H9 (cell line): ENCODE data around the gene C19orf25. TPM values are rescaled to one million over a fixed set of nuclear protein-coding genes. Genes with fewer than 3 reads are reported as not detected.

Experiments
- DNase-seq: peaks from one replicate; pipeline ENCODE4 v3.0.0-alpha.2; 2017
- H2AFZ ChIP-seq: one replicate; pipeline ENCODE4 v1.6.1; 2013; ENCODE audit warnings: mild to moderate bottlenecking, low read length, control low read depth, moderate library complexity
- H2AK5ac ChIP-seq: 2 replicates; pipeline ENCODE4 v1.6.1; 2013; ENCODE audit warnings: low read length, control low read depth, mixed read lengths; ENCODE audit not compliant: insufficient read length
- H2BK120ac ChIP-seq: one replicate; pipeline ENCODE4 v1.6.1; 2013; ENCODE audit warnings: low read depth, mild to moderate bottlenecking, low read length, control low read depth, inconsistent platforms; ENCODE audit not compliant: poor library complexity, severe bottlenecking
- H2BK12ac ChIP-seq: 2 replicates; pipeline ENCODE4 v1.6.1; 2013; ENCODE audit warnings: low read length, control low read depth, mixed read lengths, low read depth; ENCODE audit not compliant: insufficient read length
- H2BK15ac ChIP-seq: 2 replicates; pipeline ENCODE4 v1.6.1; 2013; ENCODE audit warnings: low read depth, low read length, control low read depth
- H2BK20ac ChIP-seq: one replicate; pipeline ENCODE4 v1.6.1; 2013; ENCODE audit warnings: low read depth, mild to moderate bottlenecking, low read length, control low read depth, inconsistent platforms; ENCODE audit not compliant: poor library complexity, severe bottlenecking
- H2BK5ac ChIP-seq: 2 replicates; pipeline ENCODE4 v1.6.1; 2013; ENCODE audit warnings: low read length, control low read depth, mixed read lengths; ENCODE audit not compliant: insufficient read length
- H3K14ac ChIP-seq: 2 replicates; pipeline ENCODE4 v1.6.1; 2013; ENCODE audit warnings: low read length, control low read depth; ENCODE audit not compliant: insufficient read depth
- H3K18ac ChIP-seq: 2 replicates; pipeline ENCODE4 v1.6.1; 2013; ENCODE audit warnings: low read depth, mild to moderate bottlenecking, mixed read lengths, low read length, control low read depth; ENCODE audit not compliant: insufficient read length
- H3K23ac ChIP-seq: 2 replicates; pipeline ENCODE4 v1.6.1; 2013; ENCODE audit warnings: low read length, control low read depth, mixed read lengths, low read depth; ENCODE audit not compliant: insufficient read length
- H3K23me2 ChIP-seq: 2 replicates; pipeline ENCODE4 v1.6.1; 2013; ENCODE audit warnings: low read depth, mild to moderate bottlenecking, mixed read lengths, low read length, control low read depth; ENCODE audit not compliant: insufficient read length, poor library complexity, severe bottlenecking
- H3K27ac ChIP-seq: 2 replicates; pipeline ENCODE4 v1.5.1; 2013; ENCODE audit warnings: low read length, control low read depth, mixed read lengths, low read depth; ENCODE audit not compliant: insufficient read length
- H3K27me3 ChIP-seq: 2 replicates; pipeline ENCODE4 v1.6.1; 2013; ENCODE audit warnings: low read length, control low read depth, inconsistent platforms; ENCODE audit not compliant: insufficient read depth
- H3K4ac ChIP-seq: 2 replicates; pipeline ENCODE4 v1.6.1; 2013; ENCODE audit warnings: low read depth, mild to moderate bottlenecking, control low read depth, inconsistent platforms, low read length, moderate library complexity
- H3K4me1 ChIP-seq: 2 replicates; pipeline ENCODE4 v1.6.1; 2013; ENCODE audit warnings: low read length, control low read depth, inconsistent platforms; ENCODE audit not compliant: insufficient read depth
- H3K4me2 ChIP-seq: 2 replicates; pipeline ENCODE4 v1.6.1; 2013; ENCODE audit warnings: low read length, control low read depth, mixed read lengths; ENCODE audit not compliant: insufficient read length, insufficient read depth
- H3K56ac ChIP-seq: 2 replicates; pipeline ENCODE4 v1.6.1; 2013; ENCODE audit warnings: low read depth, mild to moderate bottlenecking, mixed read lengths, low read length, control low read depth; ENCODE audit not compliant: insufficient read length
- H3K79me1 ChIP-seq: 2 replicates; pipeline ENCODE4 v1.6.1; 2013; ENCODE audit warnings: low read depth, mild to moderate bottlenecking, moderate library complexity, low read length, control low read depth, inconsistent platforms; ENCODE audit not compliant: insufficient read depth, poor library complexity, severe bottlenecking
- H3K79me2 ChIP-seq: 2 replicates; pipeline ENCODE4 v1.6.1; 2013; ENCODE audit warnings: low read length, control low read depth, inconsistent platforms; ENCODE audit not compliant: insufficient read depth
- H3K9ac ChIP-seq: 2 replicates; pipeline ENCODE4 v1.6.1; 2013; ENCODE audit warnings: low read length, control low read depth, mixed read lengths; ENCODE audit not compliant: insufficient read length; ENCODE audit errors: extremely low read depth
- H3K9me3 ChIP-seq: one replicate; pipeline ENCODE4 v1.6.1; 2013; ENCODE audit warnings: low read depth, low read length, inconsistent platforms; ENCODE audit not compliant: control insufficient read depth
- H3T11ph ChIP-seq: one replicate; pipeline ENCODE4 v1.6.1; 2013; ENCODE audit warnings: mild to moderate bottlenecking, low read length, control low read depth, inconsistent platforms
- H4K20me1 ChIP-seq: one replicate; pipeline ENCODE4 v1.6.1; 2013; ENCODE audit not compliant: control insufficient read depth, insufficient read length, insufficient read depth
- H4K5ac ChIP-seq: 2 replicates; pipeline ENCODE4 v1.6.1; 2013; ENCODE audit warnings: low read depth, mild to moderate bottlenecking, mixed read lengths, low read length, control low read depth; ENCODE audit not compliant: insufficient read length
- H4K8ac ChIP-seq: replicated peaks from 2 replicates; pipeline ENCODE4 v1.6.1; 2013; ENCODE audit warnings: low read length, control low read depth, mixed read lengths, low read depth; ENCODE audit not compliant: insufficient read length
- H4K91ac ChIP-seq: 2 replicates; pipeline ENCODE4 v1.6.1; 2013; ENCODE audit warnings: low read depth, mild to moderate bottlenecking, moderate library complexity, mixed read lengths, low read length, control low read depth; ENCODE audit not compliant: insufficient read length
- H3K27ac Mint-ChIP-seq, 3 experiments: 2 replicates in 2 of 3; 3 replicates in 1 of 3; pipeline ENCODE4 v1.8.0; 2020 to 2021; ENCODE audit warnings: mixed read lengths in 3 of 3, mild to moderate bottlenecking in 1 of 3, moderate library complexity in 1 of 3
- H3K27me3 Mint-ChIP-seq: 2 replicates; pipeline ENCODE4 v1.8.0; 2021; ENCODE audit warnings: low read depth, mild to moderate bottlenecking, moderate library complexity, mixed read lengths
- H3K36me3 Mint-ChIP-seq, 3 experiments: 2 replicates in 2 of 3; 3 replicates in 1 of 3; pipeline ENCODE4 v1.8.0; 2020 to 2021; ENCODE audit warnings: low read depth in 3 of 3, mixed read lengths in 3 of 3; ENCODE audit not compliant: insufficient read depth in 1 of 3
- H3K4me1 Mint-ChIP-seq, 2 experiments: 2 replicates each; pipeline ENCODE4 v1.8.0; 2020; ENCODE audit warnings: mixed read lengths in 2 of 2
- H3K4me3 Mint-ChIP-seq, 2 experiments: 2 replicates in 1 of 2; 3 replicates in 1 of 2; pipeline ENCODE4 v1.8.0; 2020 to 2021; ENCODE audit warnings: mild to moderate bottlenecking in 2 of 2, mixed read lengths in 2 of 2, moderate library complexity in 1 of 2
- H3K9me3 Mint-ChIP-seq, 2 experiments: 2 replicates in 1 of 2; 3 replicates in 1 of 2; pipeline ENCODE4 v1.8.0; 2020; ENCODE audit warnings: mild to moderate bottlenecking in 2 of 2, mixed read lengths in 2 of 2, moderate library complexity in 1 of 2
- WGBS: extraction: QIAGEN DNeasy Blood & Tissue Kit; methylation state at CpG from one replicate; pipeline ENCODE4 v1.1.7; 2013; ENCODE audit warnings: missing lambda C conversion rate, low lambda C conversion rate, mixed read lengths; ENCODE audit not compliant: insufficient read length; ENCODE audit errors: extremely low coverage; 5-methylcytosine and 5-hydroxymethylcytosine counted together
- total RNA-seq: library from RNA; stranded (reverse); gene quantifications from 2 replicates; pipeline ENCODE4 v1.2.1, GENCODE V29; 2021
- TF ChIP-seq, protein P1 (sequence below): fragments of 200-600 bp; sonication (generic); conservative IDR thresholded peaks from 3 replicates; pipeline ENCODE4 v1.8.0; 2021; ENCODE audit warnings: antibody characterized with exemption, mild to moderate bottlenecking

The C19orf25 gene
- total RNA-seq, 1 experiment from 2014 or later: 36.8 TPM

DNA sequence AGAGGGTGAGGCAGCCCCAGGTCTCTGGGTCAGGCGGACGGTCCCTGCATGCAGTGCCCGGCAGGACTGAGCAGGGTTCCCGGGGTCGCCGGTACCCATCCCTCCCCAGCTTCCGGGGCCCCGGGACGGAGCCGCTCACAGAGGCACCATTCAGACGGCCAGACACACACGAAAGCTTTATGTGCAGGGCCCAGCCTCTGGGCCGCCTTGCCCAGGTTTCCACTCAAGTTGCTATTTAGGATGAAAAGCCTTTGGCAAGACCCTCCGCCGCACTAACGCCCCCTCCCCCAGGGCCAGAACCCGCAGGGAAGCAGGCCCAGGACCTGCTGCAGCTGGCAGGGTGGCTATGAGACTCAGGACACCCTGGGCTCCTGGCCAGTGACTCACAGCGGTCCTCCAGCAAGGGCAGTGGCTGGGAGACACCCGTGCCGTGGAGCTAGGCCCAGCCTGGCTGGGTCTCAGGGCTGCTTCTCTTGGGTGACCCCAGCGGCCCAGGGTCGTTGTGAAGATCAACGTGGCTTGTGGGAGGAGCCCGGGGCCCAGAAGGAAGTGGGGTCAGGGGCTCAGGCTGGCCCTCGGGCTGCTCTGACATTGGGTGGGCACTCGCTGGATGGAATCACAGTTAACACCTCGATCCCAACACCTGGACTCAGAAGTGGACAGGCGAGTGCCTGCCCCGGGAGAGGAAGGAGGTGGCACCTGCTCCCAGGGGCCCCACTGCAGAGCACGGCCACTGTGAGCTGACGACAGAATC lies 4.8 kb downstream of the C19orf25 start:
- no peak overlapping the region for H4K5ac ChIP-seq
- H3K23me2 ChIP-seq: peaks cover 12% of the 10 kb centered on the region
- H3K4me3 Mint-ChIP-seq: no peak overlapping the region
- no peak overlapping the region for H3K18ac ChIP-seq
- H2BK5ac ChIP-seq: no peak overlapping the region
- H2BK120ac ChIP-seq: no peak overlapping the region
- no peak overlapping the region for H3K23ac ChIP-seq
- H3K79me2 ChIP-seq: no peaks in the 10 kb centered on the region
- H3K27ac Mint-ChIP-seq: no peak overlapping the region
- H3K4ac ChIP-seq: no peak overlapping the region
- H2BK12ac ChIP-seq: no peak overlapping the region
- H3K56ac ChIP-seq: no peak overlapping the region
- H3K9ac ChIP-seq: no peak overlapping the region
- no peak for DNase-seq
- no peak overlapping the region for H4K91ac ChIP-seq
- TF ChIP-seq, protein P1, sequence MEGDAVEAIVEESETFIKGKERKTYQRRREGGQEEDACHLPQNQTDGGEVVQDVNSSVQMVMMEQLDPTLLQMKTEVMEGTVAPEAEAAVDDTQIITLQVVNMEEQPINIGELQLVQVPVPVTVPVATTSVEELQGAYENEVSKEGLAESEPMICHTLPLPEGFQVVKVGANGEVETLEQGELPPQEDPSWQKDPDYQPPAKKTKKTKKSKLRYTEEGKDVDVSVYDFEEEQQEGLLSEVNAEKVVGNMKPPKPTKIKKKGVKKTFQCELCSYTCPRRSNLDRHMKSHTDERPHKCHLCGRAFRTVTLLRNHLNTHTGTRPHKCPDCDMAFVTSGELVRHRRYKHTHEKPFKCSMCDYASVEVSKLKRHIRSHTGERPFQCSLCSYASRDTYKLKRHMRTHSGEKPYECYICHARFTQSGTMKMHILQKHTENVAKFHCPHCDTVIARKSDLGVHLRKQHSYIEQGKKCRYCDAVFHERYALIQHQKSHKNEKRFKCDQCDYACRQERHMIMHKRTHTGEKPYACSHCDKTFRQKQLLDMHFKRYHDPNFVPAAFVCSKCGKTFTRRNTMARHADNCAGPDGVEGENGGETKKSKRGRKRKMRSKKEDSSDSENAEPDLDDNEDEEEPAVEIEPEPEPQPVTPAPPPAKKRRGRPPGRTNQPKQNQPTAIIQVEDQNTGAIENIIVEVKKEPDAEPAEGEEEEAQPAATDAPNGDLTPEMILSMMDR: no peak
- H2BK20ac ChIP-seq: no peak overlapping the region
- H3K79me1 ChIP-seq: no peaks in the 10 kb centered on the region
- H3K9me3 Mint-ChIP-seq: no peaks in the 10 kb centered on the region
- H3K4me2 ChIP-seq: no peak overlapping the region
- no peak overlapping the region for H2AFZ ChIP-seq
- no peak overlapping the region for H4K8ac ChIP-seq
- H3K14ac ChIP-seq: no peak overlapping the region
- peaks cover 16% of the 10 kb centered on the region; the same call in 1 of the 2 replicates for H3K27me3 ChIP-seq
- H3K27ac ChIP-seq: no peak overlapping the region
- no peak overlapping the region for H3T11ph ChIP-seq
- no CpG with 5 or more reads among the region's 31 CpGs for WGBS
- H2AK5ac ChIP-seq: no peak overlapping the region
- no peak overlapping the region for H2BK15ac ChIP-seq
- H3K9me3 ChIP-seq: no peaks in the 10 kb centered on the region
- H4K20me1 ChIP-seq: peaks cover 3% of the 10 kb centered on the region
- peaks cover 2 to 18% of the 10 kb centered on the region in 2 experiments; a peak in 3 of 4 replicates for H3K4me1 Mint-ChIP-seq
- peaks cover 37% of the 10 kb centered on the region for H3K27me3 Mint-ChIP-seq
- H3K4me1 ChIP-seq: no peaks in the 10 kb centered on the region
- H3K36me3 Mint-ChIP-seq: peaks cover 5 to 13% (median 10%) of the 10 kb centered on the region in 3 experiments; a peak in 6 of 7 replicates
